ENCODE data around the gene MACROD1. TPM values are rescaled to one million over a fixed set of nuclear protein-coding genes. Genes with fewer than 3 reads are reported as not detected.

MACROD1 gene
- total and polyA plus RNA-seq, 9 of the 15 experiments (the other 6 are each of a cell fraction or from before 2014, with no cell fraction given): 1.1 to 60.0 (median 26.4) TPM

- TF ChIP-seq CHD7 (IDR thresholded peaks at IDR 0.05; ENCODE audit: low read depth, low read length) (no peak), TCF15 (CRISPR knock-in tag; IDR thresholded peaks at IDR 0.05) (no peak), FOXJ2 (tag; IDR thresholded peaks at IDR 0.05) (0 out of 2 replicates have a peak, but pooled peaks have one; percentile 52), IRF2 (CRISPR knock-in tag; IDR thresholded peaks at IDR 0.05) (no peak), PHF21A (IDR thresholded peaks at IDR 0.05; ENCODE audit: borderline replicate concordance, low read depth) (no peak), SMARCA5 (IDR thresholded peaks at IDR 0.05) (no peak), BMI1 (IDR thresholded peaks at IDR 0.05; ENCODE audit: low read length) (no peak), RNF2 (IDR thresholded peaks at IDR 0.05) (peak; percentile 89)
- TF ChIP-seq, protein P1, sequence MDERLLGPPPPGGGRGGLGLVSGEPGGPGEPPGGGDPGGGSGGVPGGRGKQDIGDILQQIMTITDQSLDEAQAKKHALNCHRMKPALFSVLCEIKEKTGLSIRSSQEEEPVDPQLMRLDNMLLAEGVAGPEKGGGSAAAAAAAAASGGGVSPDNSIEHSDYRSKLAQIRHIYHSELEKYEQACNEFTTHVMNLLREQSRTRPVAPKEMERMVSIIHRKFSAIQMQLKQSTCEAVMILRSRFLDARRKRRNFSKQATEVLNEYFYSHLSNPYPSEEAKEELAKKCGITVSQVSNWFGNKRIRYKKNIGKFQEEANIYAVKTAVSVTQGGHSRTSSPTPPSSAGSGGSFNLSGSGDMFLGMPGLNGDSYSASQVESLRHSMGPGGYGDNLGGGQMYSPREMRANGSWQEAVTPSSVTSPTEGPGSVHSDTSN (CRISPR knock-in tag; IDR thresholded peaks at IDR 0.05; ENCODE audit: low read depth): no peak
- TF ChIP-seq, protein P1 (tag; conservative IDR thresholded peaks at IDR 0.05; ENCODE audit: low read depth): peak; percentile 60
- TF ChIP-seq, protein P2, sequence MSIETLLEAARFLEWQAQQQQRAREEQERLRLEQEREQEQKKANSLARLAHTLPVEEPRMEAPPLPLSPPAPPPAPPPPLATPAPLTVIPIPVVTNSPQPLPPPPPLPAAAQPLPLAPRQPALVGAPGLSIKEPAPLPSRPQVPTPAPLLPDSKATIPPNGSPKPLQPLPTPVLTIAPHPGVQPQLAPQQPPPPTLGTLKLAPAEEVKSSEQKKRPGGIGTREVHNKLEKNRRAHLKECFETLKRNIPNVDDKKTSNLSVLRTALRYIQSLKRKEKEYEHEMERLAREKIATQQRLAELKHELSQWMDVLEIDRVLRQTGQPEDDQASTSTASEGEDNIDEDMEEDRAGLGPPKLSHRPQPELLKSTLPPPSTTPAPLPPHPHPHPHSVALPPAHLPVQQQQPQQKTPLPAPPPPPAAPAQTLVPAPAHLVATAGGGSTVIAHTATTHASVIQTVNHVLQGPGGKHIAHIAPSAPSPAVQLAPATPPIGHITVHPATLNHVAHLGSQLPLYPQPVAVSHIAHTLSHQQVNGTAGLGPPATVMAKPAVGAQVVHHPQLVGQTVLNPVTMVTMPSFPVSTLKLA (conservative IDR thresholded peaks at IDR 0.05): peak; percentile 79 to 89
These were observed 41.6 kb upstream of the MACROD1 start (continued) for GRCh38 chr11:64207256-64208085.
